HepG2 (cell line): ENCODE data around the gene SKIL. TPM values are rescaled to one million over a fixed set of nuclear protein-coding genes. Genes with fewer than 3 reads are reported as not detected.

Experiments used
- ATAC-seq: fragments of 200-7000 bp; cut with Tn5 transposase; 3 replicates; pipeline ENCODE4 v1.9.1; 2020; ENCODE audit warnings: mild to moderate bottlenecking, moderate library complexity
- BruUV-seq: library from RNA; stranded (reverse); fragments of 400-500 nt; replicated peaks from 2 replicates; lab custom pipeline; 2021; lab: Mats Ljungman, UMichigan
- CTCF ChIA-PET: fragments of 300-600 bp; formaldehyde crosslinking; extraction: SDS; loops from one replicate; lab custom pipeline; 2021; ENCODE audit warnings: low total read pairs, inconsistent platforms, low intra/inter-chr PET ratio; lab: Yijun Ruan, JAX
- POLR2A ChIA-PET: fragments of 350-600 bp; sonication (Branson Sonifier 250); formaldehyde crosslinking; loops from one replicate; lab custom pipeline; 2020; ENCODE audit warnings: antibody characterized with exemption, inconsistent platforms; lab: Yijun Ruan, JAX
- DNase-seq: peaks from one replicate; pipeline ENCODE4 v3.0.0-alpha.2; 2015; ENCODE audit warnings: low spot score
- FAIRE-seq: peaks from 3 replicates; lab custom pipeline; 2011; peaks lifted over from hg19 to GRCh38; lab: Jason Lieb, UNC
- H2AFZ ChIP-seq: one replicate; pipeline ENCODE4 v1.6.1; 2011; ENCODE audit warnings: low read length, inconsistent platforms
- H3K27ac ChIP-seq: fragments of 300-600 bp; 3 replicates; pipeline ENCODE4 v1.8.0; 2011; ENCODE audit warnings: mixed run types, mild to moderate bottlenecking, mixed read lengths, low read length, inconsistent platforms; ENCODE audit not compliant: insufficient read depth; ENCODE audit errors: extremely low read length
- H3K27me3 ChIP-seq, 2 experiments: fragments of 200-600 bp in 1 of 2; 2 replicates in 1 of 2; 3 replicates in 1 of 2; pipeline versions ENCODE4 v1.6.0 to v1.8.0; 2011; ENCODE audit warnings: low read length in 2 of 2, mild to moderate bottlenecking in 2 of 2, moderate library complexity in 2 of 2, inconsistent platforms in 1 of 2; ENCODE audit not compliant: insufficient read depth in 2 of 2, control insufficient read depth in 1 of 2
- H3K36me3 ChIP-seq, 2 experiments: fragments of 200-600 bp in 1 of 2; replicated peaks in 1 of 2; 2 replicates in 1 of 2; 3 replicates in 1 of 2; pipeline versions ENCODE4 v1.5.1 to v1.8.0; 2011; ENCODE audit warnings: low read length in 2 of 2, inconsistent platforms in 1 of 2; ENCODE audit not compliant: insufficient read depth in 2 of 2, control insufficient read depth in 1 of 2
- H3K4me1 ChIP-seq: 2 replicates; pipeline ENCODE4 v1.5.1; 2012; ENCODE audit warnings: low read length, inconsistent platforms; ENCODE audit not compliant: insufficient read depth
- H3K4me2 ChIP-seq: 2 replicates; pipeline ENCODE4 v1.6.0; 2011; ENCODE audit warnings: low read depth, low read length, inconsistent platforms
- H3K4me3 ChIP-seq, 3 experiments: fragments of 200-600 bp in 1 of 3; sonication (generic), shearing (Covaris generic) in 1 of 3; replicated peaks in 1 of 3; 2 replicates each; pipeline ENCODE4 v1.5.1; 2011 to 2016; ENCODE audit warnings: low read length in 3 of 3, inconsistent platforms in 2 of 3, low read depth in 2 of 3, mild to moderate bottlenecking in 2 of 3, control low read depth in 1 of 3, mixed read lengths in 1 of 3; ENCODE audit not compliant: insufficient read depth in 1 of 3
- H3K79me2 ChIP-seq: one replicate; pipeline ENCODE4 v1.6.1; 2011; ENCODE audit warnings: low read length, inconsistent platforms; ENCODE audit not compliant: insufficient read depth
- H3K9ac ChIP-seq: 2 replicates; pipeline ENCODE4 v1.6.0; 2011; ENCODE audit warnings: mild to moderate bottlenecking, low read depth, low read length, inconsistent platforms; ENCODE audit not compliant: insufficient read depth
- H3K9me3 ChIP-seq: 2 replicates; pipeline ENCODE4 v1.5.1; 2012; ENCODE audit warnings: mild to moderate bottlenecking, low read length
- H4K20me1 ChIP-seq: 2 replicates; pipeline ENCODE4 v1.6.0; 2011; ENCODE audit warnings: inconsistent platforms, mild to moderate bottlenecking, low read length, moderate library complexity; ENCODE audit not compliant: insufficient read depth
- ATM ChIP-seq: fragments of 450-650 bp; IDR thresholded peaks from 2 replicates; pipeline ENCODE4 v1.7.1; 2017; ENCODE audit warnings: mild to moderate bottlenecking, borderline replicate concordance
- BCL6 ChIP-seq: IDR thresholded peaks from 2 replicates; pipeline ENCODE4 v1.6.1; 2016; ENCODE audit warnings: missing genetic modification reagents, missing compliant biosample characterization
- GPBP1L1 ChIP-seq: sonication (generic); formaldehyde crosslinking; IDR thresholded peaks from 2 replicates; pipeline ENCODE4 v1.5.0; 2020; ENCODE audit warnings: mild to moderate bottlenecking, missing genetic modification reagents
- HNF1A ChIP-seq, 2 experiments: sonication (generic) in 1 of 2; formaldehyde crosslinking in 1 of 2; IDR thresholded peaks; 2 replicates each; pipeline versions ENCODE4 v1.4.0 to v1.6.1; 2016 to 2020; ENCODE audit warnings: borderline replicate concordance in 1 of 2, low read depth in 1 of 2, mild to moderate bottlenecking in 1 of 2, missing genetic modification reagents in 1 of 2
- TFAP4 ChIP-seq: sonication (generic); IDR thresholded peaks from 2 replicates; pipeline ENCODE4 v1.6.1; 2016; ENCODE audit warnings: low read depth, borderline replicate concordance
- ZBTB8A ChIP-seq: sonication (generic); formaldehyde crosslinking; IDR thresholded peaks from 2 replicates; pipeline ENCODE4 v1.4.0; 2020; ENCODE audit warnings: mild to moderate bottlenecking, low read depth, missing genetic modification reagents, borderline replicate concordance
- ZFP36L2 ChIP-seq: sonication (generic); formaldehyde crosslinking; IDR thresholded peaks from 2 replicates; pipeline ENCODE4 v1.4.0; 2020; ENCODE audit warnings: missing genetic modification reagents
- ZSCAN31 ChIP-seq: sonication (generic); formaldehyde crosslinking; IDR thresholded peaks from 2 replicates; pipeline ENCODE4 v1.5.0; 2020; ENCODE audit warnings: low read depth, mild to moderate bottlenecking, missing genetic modification reagents
- WGBS: methylation state at CpG from one replicate; pipeline ENCODE4 v1.1.6; 2017; ENCODE audit warnings: low lambda C conversion rate; 5-methylcytosine and 5-hydroxymethylcytosine counted together
- in situ Hi-C: cut with HindIII; loops from 2 replicates; pipeline ENCODE4 v1.10.0; 2017; ENCODE audit warnings: low pct_unique_long_range_greater_than_20kb; ENCODE audit not compliant: extremely low pct_ligation_motif_present
- intact Hi-C: fragments of 100-400 bp; cut with micrococcal nuclease; formaldehyde crosslinking; loops from one replicate; pipeline ENCODE4 v1.10.0; 2022; ENCODE audit not compliant: unreplicated experiment
- polyA plus RNA-seq, 8 experiments: library from polyadenylated mRNA; depleted of rRNA in 3 of 8; stranded (reverse) in 7 of 8; unstranded in 1 of 8; fragments of >200 nt; fragmentation: Illumina TruSeq in 4 of 8; extraction: Trizol in 4 of 8; gene quantifications; 2 replicates each; pipeline versions ENCODE4 v1.2.1 to v1.2.3, GENCODE V29; 2011 to 2016; ENCODE audit warnings: low read depth in 4 of 8, missing spikeins in 1 of 8, mixed read lengths in 1 of 8; ENCODE audit not compliant: insufficient read depth in 1 of 8
- total RNA-seq, 5 experiments: library from RNA; depleted of rRNA; stranded (reverse); fragments of >200 nt; fragmentation: Illumina TruSeq; extraction: Trizol; gene quantifications; 2 replicates each; pipeline ENCODE4 v1.2.3, GENCODE V29; 2016; ENCODE audit warnings: low read depth in 1 of 5

The SKIL gene
- total and polyA plus RNA-seq, 2 of the 13 experiments (the other 11 are each of a cell fraction or from before 2014, with no cell fraction given): 5.2 to 20.7 TPM

- H4K20me1 ChIP-seq: no peaks in the 10 kb centered on the region
- peaks cover 41% of the 10 kb centered on the region for H3K4me1 ChIP-seq
- H3K36me3 ChIP-seq: no peaks in the 10 kb centered on the region; a peak in 1 of 5 replicates
- H2AFZ ChIP-seq: no peak overlapping the region
- intact Hi-C loops (no loop called here), in situ Hi-C loops (no loop called here)
- POLR2A ChIA-PET: no interaction called here
- no TSS peak for BruUV-seq
- CTCF ChIA-PET: no interaction called here
- no peak for ATAC-seq
- no peak for DNase-seq
- H3K4me2 ChIP-seq: no peak overlapping the region
- TF ChIP-seq GPBP1L1 (CRISPR knock-in tag) (no peak), TFAP4 (no peak), ZFP36L2 (CRISPR knock-in tag) (no peak), ZBTB8A (CRISPR knock-in tag) (no peak), ATM (no peak), HNF1A (IDR thresholded peaks at IDR 0.05; ENCODE audit: low read depth) (no peak), HNF1A (CRISPR knock-in tag; IDR thresholded peaks at IDR 0.05; ENCODE audit: borderline replicate concordance) (no peak), BCL6 (CRISPR knock-in tag) (no peak), ZSCAN31 (CRISPR knock-in tag) (no peak)
- H3K27me3 ChIP-seq: no peaks in the 10 kb centered on the region
- H3K4me3 ChIP-seq: no peak overlapping the region
- no peak overlapping the region for H3K27ac ChIP-seq
- H3K9ac ChIP-seq: no peak overlapping the region
- FAIRE-seq: no peak
- WGBS: 91% methylated on average over 3 of the region's 3 CpGs
- no peaks in the 10 kb centered on the region for H3K79me2 ChIP-seq
- no peaks in the 10 kb centered on the region for H3K9me3 ChIP-seq
These were observed 73.5 kb downstream of the SKIL start for GRCh38 chr3:170431054-170431453.
